HepG2 (cell line): Measurements from ENCODE around the gene CD248. TPM values are rescaled to one million over a fixed set of nuclear protein-coding genes. Genes with fewer than 3 reads are reported as not detected.

ENCODE experiments used
- ATF7-NPFF ChIP-seq: sonication (generic); formaldehyde crosslinking; IDR thresholded peaks from 2 replicates; pipeline ENCODE4 v1.8.1; 2023; ENCODE audit warnings: mild to moderate bottlenecking, low read depth, missing genetic modification reagents, moderate library complexity
- ESRRA ChIP-seq: sonication (generic); formaldehyde crosslinking; IDR thresholded peaks from 2 replicates; pipeline ENCODE4 v1.5.1; 2020; ENCODE audit warnings: mild to moderate bottlenecking, low read depth, missing genetic modification reagents
- GABPB1 ChIP-seq: IDR thresholded peaks from 2 replicates; pipeline ENCODE4 v1.6.1; 2016; ENCODE audit warnings: mild to moderate bottlenecking, missing genetic modification reagents, moderate library complexity, missing compliant biosample characterization
- GLI4 ChIP-seq: sonication (generic); formaldehyde crosslinking; IDR thresholded peaks from 2 replicates; pipeline ENCODE4 v1.5.1; 2020; ENCODE audit warnings: missing genetic modification reagents, mild to moderate bottlenecking, moderate library complexity, borderline replicate concordance
- HHEX ChIP-seq: IDR thresholded peaks from 2 replicates; pipeline ENCODE4 v1.6.1; 2016; ENCODE audit warnings: control low read depth
- HNF4G ChIP-seq, 2 experiments: sonication (generic) in 1 of 2; formaldehyde crosslinking in 1 of 2; IDR thresholded peaks; 2 replicates each; pipeline versions ENCODE4 v1.4.0 to v1.6.1; 2011 to 2020; ENCODE audit warnings: borderline replicate concordance in 2 of 2, low read depth in 2 of 2, mild to moderate bottlenecking in 2 of 2, low read length in 1 of 2, missing genetic modification reagents in 1 of 2, moderate library complexity in 1 of 2
- HNRNPL ChIP-seq: fragments of 200-400 bp; formaldehyde crosslinking; IDR thresholded peaks from 2 replicates; pipeline ENCODE4 v1.6.1; 2017; ENCODE audit warnings: mild to moderate bottlenecking, low read depth, low read length
- IRF9 ChIP-seq: sonication (generic); formaldehyde crosslinking; IDR thresholded peaks from 2 replicates; pipeline ENCODE4 v1.8.0; 2022; ENCODE audit warnings: missing genetic modification reagents, mild to moderate bottlenecking, borderline replicate concordance
- JUND ChIP-seq: sonication (generic); formaldehyde crosslinking; IDR thresholded peaks from 2 replicates; pipeline ENCODE4 v1.8.0; 2022; ENCODE audit warnings: mild to moderate bottlenecking, missing genetic modification reagents
- MAFG ChIP-seq: sonication (generic); formaldehyde crosslinking; IDR thresholded peaks from 2 replicates; pipeline ENCODE4 v1.5.1; 2020; ENCODE audit warnings: mild to moderate bottlenecking, missing genetic modification reagents
- MAFK ChIP-seq, 2 experiments: IDR thresholded peaks in 1 of 2; conservative IDR thresholded peaks in 1 of 2; 2 replicates each; pipeline ENCODE4 v1.6.1; 2011; ENCODE audit warnings: improper control_type of control experiment in 2 of 2, low read length in 2 of 2
- MAX ChIP-seq: IDR thresholded peaks from 2 replicates; pipeline ENCODE4 v1.6.1; 2012; ENCODE audit warnings: inconsistent platforms
- MIXL1 ChIP-seq: IDR thresholded peaks from 2 replicates; pipeline ENCODE4 v1.6.1; 2016
- MTA3 ChIP-seq: sonication (generic); formaldehyde crosslinking; IDR thresholded peaks from 2 replicates; pipeline ENCODE4 v1.4.0; 2020; ENCODE audit warnings: missing genetic modification reagents
- MXD1 ChIP-seq: sonication (generic); formaldehyde crosslinking; IDR thresholded peaks from 2 replicates; pipeline ENCODE4 v1.4.0; 2020; ENCODE audit warnings: mild to moderate bottlenecking, missing genetic modification reagents
- POLR2AphosphoS2 ChIP-seq: IDR thresholded peaks from 2 replicates; pipeline ENCODE4 v1.6.1; 2011; ENCODE audit warnings: low read depth, low read length, improper control_type of control experiment
- SCMH1 ChIP-seq: sonication (generic); formaldehyde crosslinking; IDR thresholded peaks from 2 replicates; pipeline ENCODE4 v1.9.0; 2021; ENCODE audit warnings: missing genetic modification reagents, mild to moderate bottlenecking, borderline replicate concordance
- ZNF329 ChIP-seq: sonication (generic); formaldehyde crosslinking; IDR thresholded peaks from 2 replicates; pipeline ENCODE4 v1.9.0; 2021; ENCODE audit warnings: low read depth, mild to moderate bottlenecking, missing genetic modification reagents
- ZNF550 ChIP-seq: sonication (generic); formaldehyde crosslinking; IDR thresholded peaks from 2 replicates; pipeline ENCODE4 v1.4.0; 2020; ENCODE audit warnings: mild to moderate bottlenecking, missing genetic modification reagents, borderline replicate concordance
- ZNF563 ChIP-seq: sonication (generic); formaldehyde crosslinking; IDR thresholded peaks from 2 replicates; pipeline ENCODE4 v1.8.0; 2022; ENCODE audit warnings: mild to moderate bottlenecking, moderate library complexity, missing genetic modification reagents
- ZNF570 ChIP-seq: sonication (generic); formaldehyde crosslinking; IDR thresholded peaks from 2 replicates; pipeline ENCODE4 v1.4.0; 2020; ENCODE audit warnings: mild to moderate bottlenecking, missing genetic modification reagents, borderline replicate concordance
- ZNF572 ChIP-seq: sonication (generic); formaldehyde crosslinking; IDR thresholded peaks from 2 replicates; pipeline ENCODE4 v1.5.1; 2020; ENCODE audit warnings: mild to moderate bottlenecking, missing genetic modification reagents
- ZNF737 ChIP-seq: sonication (generic); formaldehyde crosslinking; IDR thresholded peaks from 2 replicates; pipeline ENCODE4 v1.5.0; 2020; ENCODE audit warnings: missing genetic modification reagents, mild to moderate bottlenecking, borderline replicate concordance
- ZNF800 ChIP-seq: sonication (generic); formaldehyde crosslinking; IDR thresholded peaks from 2 replicates; pipeline ENCODE4 v1.4.0; 2020; ENCODE audit warnings: missing genetic modification reagents
- polyA plus RNA-seq, 8 experiments: library from polyadenylated mRNA; depleted of rRNA in 3 of 8; stranded (reverse) in 7 of 8; unstranded in 1 of 8; fragments of >200 nt; fragmentation: Illumina TruSeq in 4 of 8; extraction: Trizol in 4 of 8; gene quantifications; 2 replicates each; pipeline versions ENCODE4 v1.2.1 to v1.2.3, GENCODE V29; 2011 to 2016; ENCODE audit warnings: low read depth in 4 of 8, missing spikeins in 1 of 8, mixed read lengths in 1 of 8; ENCODE audit not compliant: insufficient read depth in 1 of 8
- total RNA-seq, 5 experiments: library from RNA; depleted of rRNA; stranded (reverse); fragments of >200 nt; fragmentation: Illumina TruSeq; extraction: Trizol; gene quantifications; 2 replicates each; pipeline ENCODE4 v1.2.3, GENCODE V29; 2016; ENCODE audit warnings: low read depth in 1 of 5

CD248 gene
- total and polyA plus RNA-seq, 2 of the 13 experiments (the other 11 are each of a cell fraction or from before 2014, with no cell fraction given), result 0.25 to 0.35 TPM

GRCh38 chr11:66282468-66283455 lies 34.1 kb downstream of the CD248 start (continued):
- TF ChIP-seq ZNF329 (CRISPR knock-in tag) (no peak), ZNF550 (CRISPR knock-in tag) (no peak), HNRNPL (no peak), ZNF570 (CRISPR knock-in tag) (no peak), HNF4G (IDR thresholded peaks at IDR 0.05; ENCODE audit: borderline replicate concordance, low read depth, low read length) (no peak; the same call in 1 of the 2 replicates), HNF4G (CRISPR knock-in tag; IDR thresholded peaks at IDR 0.05; ENCODE audit: borderline replicate concordance, low read depth) (no peak; the same call in 1 of the 2 replicates), ZNF572 (peak; percentile 77; the same call in 1 of the 2 replicates), ZNF563 (no peak), GLI4 (CRISPR knock-in tag) (no peak), MXD1 (no peak), ESRRA (CRISPR knock-in tag) (peak; percentile 55; the same call in 1 of the 2 replicates), GABPB1 (peak; percentile 72), ZNF800 (CRISPR knock-in tag) (no peak), MAX (0 out of 2 replicates have a peak, but pooled peaks have one; percentile 39), MAFK (conservative IDR thresholded peaks at IDR 0.05 in 1 of 2, IDR thresholded peaks at IDR 0.05 in 1 of 2; ENCODE audit: low read length in 2 of 2) (no peak), JUND (CRISPR knock-in tag) (no peak), MTA3 (CRISPR knock-in tag) (no peak), MAFG (CRISPR knock-in tag) (no peak), POLR2AphosphoS2 (no peak), MIXL1 (no peak), ATF7-NPFF (CRISPR knock-in tag) (no peak), HHEX (CRISPR knock-in tag) (no peak), IRF9 (peak; percentile 56; the same call in 1 of the 2 replicates), SCMH1 (CRISPR knock-in tag) (no peak), ZNF737 (no peak)
